ENCODE measurements around the gene CPNE7. TPM values are rescaled to one million over a fixed set of nuclear protein-coding genes. Genes with fewer than 3 reads are reported as not detected.
"Not testable (repeated sequence)": the region's sequence is repeated elsewhere in the genome, so short reads cannot be mapped to it uniquely, and the experiment has no call there.

The CPNE7 gene
- total RNA-seq, 1 donor: 13.1 TPM

DNA sequence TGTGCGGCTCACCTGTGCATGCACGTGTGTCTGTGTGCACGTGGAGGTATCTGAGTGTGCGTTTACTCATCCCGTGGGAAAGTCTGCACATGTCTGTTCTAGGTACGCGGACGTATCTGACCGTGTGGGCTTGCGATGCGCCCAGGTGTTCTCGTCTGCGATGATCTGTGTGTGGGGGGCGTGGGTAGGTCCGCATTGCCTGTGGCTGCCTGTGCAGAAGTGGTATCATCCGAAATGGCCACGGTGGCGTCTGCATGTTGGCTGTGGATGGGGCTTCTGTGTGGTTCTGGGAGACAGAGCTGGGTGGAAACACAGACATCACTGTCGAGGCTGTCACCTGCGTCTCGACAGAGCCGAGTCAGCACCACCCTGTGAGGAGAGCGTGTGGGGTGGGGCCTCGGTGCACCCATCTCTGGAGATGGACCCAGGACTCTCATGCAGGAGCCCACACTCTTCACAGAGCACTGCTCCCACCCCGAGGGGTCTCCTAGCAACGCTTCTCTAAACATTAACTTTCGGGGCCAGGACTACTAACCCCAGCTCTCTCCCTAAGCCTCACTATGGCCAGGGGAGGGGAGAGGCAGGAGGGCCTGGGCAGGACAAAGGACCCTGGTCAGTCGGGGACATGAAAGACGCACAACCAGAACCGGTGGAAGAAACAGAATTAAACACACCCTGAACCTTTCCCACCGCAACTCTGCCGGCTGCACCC lies 46.3 kb downstream of the CPNE7 start:
- no peak for DNase-seq (ENCODE audit: low read depth)
- H3K4me3 ChIP-seq (ENCODE audit: low read depth, low read length): no peak overlapping the region
- TF ChIP-seq CTCF (IDR thresholded peaks at IDR 0.05; ENCODE audit: insufficient read depth, low read length): no peak

- no peak for TF ChIP-seq CTCF (IDR thresholded peaks at IDR 0.05; ENCODE audit: insufficient read depth, low read length)
- peak; percentile 69 for DNase-seq (ENCODE audit: low read depth)
- H3K4me3 ChIP-seq (ENCODE audit: low read depth, low read length): no peak overlapping the region
Measured at GRCh38 chr16:89623511-89624261, 48.1 kb downstream of the CPNE7 start.

- TF ChIP-seq CTCF (IDR thresholded peaks at IDR 0.05; ENCODE audit: insufficient read depth, low read length): no peak
- no peak for DNase-seq (ENCODE audit: low read depth)
- no peak overlapping the region for H3K4me3 ChIP-seq (ENCODE audit: low read depth, low read length)
Measured at GRCh38 chr16:89624777-89625761, 49.5 kb downstream of the CPNE7 start.

GRCh38 chr16:89629827-89630610 lies 54.5 kb downstream of the CPNE7 start:
- no peak for DNase-seq (ENCODE audit: low read depth)
- no peak overlapping the region for H3K4me3 ChIP-seq (ENCODE audit: low read depth, low read length)
- no peak for TF ChIP-seq CTCF (IDR thresholded peaks at IDR 0.05; ENCODE audit: insufficient read depth, low read length)

GRCh38 chr16:89633064-89633631 lies 57.6 kb downstream of the CPNE7 start:
- TF ChIP-seq CTCF (IDR thresholded peaks at IDR 0.05; ENCODE audit: insufficient read depth, low read length): no peak
- DNase-seq (ENCODE audit: low read depth): peak; percentile 59
- no peak overlapping the region for H3K4me3 ChIP-seq (ENCODE audit: low read depth, low read length)

DNA sequence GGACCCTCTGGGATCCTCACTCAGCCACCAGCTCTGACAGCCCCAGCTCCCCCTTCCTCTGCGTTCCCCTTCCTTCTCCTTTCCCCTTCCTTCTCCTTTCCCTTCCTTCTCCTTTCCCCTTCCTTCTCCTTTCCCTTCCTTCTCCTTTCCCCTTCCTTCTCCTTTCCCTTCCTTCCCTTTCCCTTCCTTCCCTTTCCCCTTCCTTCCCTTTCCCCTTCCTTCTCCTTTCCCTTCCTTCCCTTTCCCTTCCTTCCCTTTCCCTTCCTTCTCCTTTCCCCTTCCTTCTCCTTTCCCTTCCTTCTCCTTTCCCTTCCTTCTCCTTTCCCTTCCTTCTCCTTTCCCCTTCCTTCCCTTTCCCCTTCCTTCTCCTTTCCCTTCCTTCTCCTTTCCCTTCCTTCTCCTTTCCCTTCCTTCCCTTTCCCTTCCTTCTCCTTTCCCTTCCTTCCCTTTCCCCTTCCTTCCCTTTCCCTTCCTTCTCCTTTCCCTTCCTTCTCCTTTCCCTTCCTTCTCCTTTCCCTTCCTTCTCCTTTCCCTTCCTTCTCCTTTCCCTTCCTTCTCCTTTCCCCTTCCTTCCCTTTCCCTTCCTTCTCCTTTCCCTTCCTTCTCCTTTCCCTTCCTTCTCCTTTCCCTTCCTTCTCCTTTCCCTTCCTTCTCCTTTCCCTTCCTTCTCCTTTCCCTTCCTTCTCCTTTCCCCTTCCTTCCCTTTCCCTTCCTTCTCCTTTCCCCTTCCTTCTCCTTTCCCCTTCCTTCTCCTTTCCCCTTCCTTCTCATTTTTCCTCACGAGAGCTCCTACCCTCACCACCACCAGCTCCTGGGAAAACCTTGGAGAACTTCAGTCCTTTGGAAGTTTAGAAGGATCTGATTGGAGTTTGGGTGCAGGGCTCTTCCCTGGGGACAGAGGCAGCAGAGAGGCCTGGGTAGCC lies 59.2 kb downstream of the CPNE7 start:
- not testable (repeated sequence) for H3K4me3 ChIP-seq (ENCODE audit: low read depth, low read length); DNase-seq (ENCODE audit: low read depth)

Data from fibroblast of the aortic adventitia (primary cell).